Activated T-cell treated with anti-CD3 and anti-CD28 coated beads, Interleukin-2, amount 50 U/mL, for 48 hours (primary cell): ENCODE measurements around the gene AHDC1.
A peak's percentile ranks its signal among the peaks of the same experiment; 100 is the strongest.
"Not testable (repeated sequence)": the region's sequence is repeated elsewhere in the genome, so short reads cannot be mapped to it uniquely, and the experiment has no call there.

Experiments used
- DNase-seq, 2 experiments: peaks; one replicate each; pipeline ENCODE4 v3.0.0-alpha.2; 2020

AHDC1 gene

GRCh38 chr1:27603681-27604578, at the start of gene AHDC1:
TSS of gene AHDC1 (minus strand) at chr1:27604144. CDS start at chr1:27552115, 52,029 bp downstream.
- peak; percentile 93 to 94 for DNase-seq

GRCh38 chr1:27652111-27652864, 48.3 kb upstream of the AHDC1 start:
- no peak for DNase-seq

GRCh38 chr1:27650539-27651175, 46.7 kb upstream of the AHDC1 start:
- DNase-seq, result no peak

GRCh38 chr1:27650171-27650538, 46.2 kb upstream of the AHDC1 start:
- DNase-seq, result no peak

- no peak for DNase-seq
Observed at GRCh38 chr1:27649306-27649635, 45.3 kb upstream of the AHDC1 start.

GRCh38 chr1:27648602-27649305, 44.8 kb upstream of the AHDC1 start:
- no peak for DNase-seq

GRCh38 chr1:27647328-27647727, 43.4 kb upstream of the AHDC1 start:
- DNase-seq, result no peak

- DNase-seq, result no peak
Observed at GRCh38 chr1:27646676-27647075, 42.7 kb upstream of the AHDC1 start.

GRCh38 chr1:27645071-27645415, 41.1 kb upstream of the AHDC1 start:
- DNase-seq, result no peak

- DNase-seq, result no peak
Observed at GRCh38 chr1:27644369-27645070, 40.6 kb upstream of the AHDC1 start.

GRCh38 chr1:27643600-27644368, 39.8 kb upstream of the AHDC1 start:
- DNase-seq, result peak; percentile 80 to 81

- DNase-seq, result not testable (repeated sequence)
Observed at GRCh38 chr1:27640514-27640913, 36.6 kb upstream of the AHDC1 start.

- no peak for DNase-seq
Observed at GRCh38 chr1:27638805-27639204, 34.9 kb upstream of the AHDC1 start.

- no peak for DNase-seq
Observed at GRCh38 chr1:27638047-27638734, 34.2 kb upstream of the AHDC1 start.

GRCh38 chr1:27635396-27636142, 31.6 kb upstream of the AHDC1 start:
- no peak for DNase-seq

- no peak for DNase-seq
Observed at GRCh38 chr1:27634985-27635367, 31.0 kb upstream of the AHDC1 start, which contains the start of gene FGR. TSS of gene FGR (minus strand) at chr1:27635185. CDS start at chr1:27623916, 11,269 bp downstream.

GRCh38 chr1:27634177-27634984, 30.4 kb upstream of the AHDC1 start:
- DNase-seq, result peak; percentile 53 to 60

- DNase-seq, result no peak
Observed at GRCh38 chr1:27633640-27634176, 29.8 kb upstream of the AHDC1 start.

GRCh38 chr1:27633298-27633610, 29.3 kb upstream of the AHDC1 start:
- DNase-seq, result no peak
